ENCODE measurements around the gene CORO1A. TPM values are rescaled to one million over a fixed set of nuclear protein-coding genes. Genes with fewer than 3 reads are reported as not detected.

The CORO1A gene
- total and polyA plus RNA-seq, 12 donors, result 3.3 to 54.6 (median 7.3) TPM

- Histone ChIP-seq H3K9me3 (no peaks in the 10 kb centered on the region), H3K27ac (peak overlapping the region in 7 of 10 donors; percentile 37 to 96 (median 54)), H3K4me3 (peak overlapping the region in 9 of 10 donors; percentile 45 to 85 (median 68)), H3K4me1 (peaks cover 0 to 51% (median 10%) of the 10 kb centered on the region in 9 donors), H3K27me3 (no peaks in the 10 kb centered on the region), H3K36me3 (peaks cover 0 to 31% (median 0%) of the 10 kb centered on the region in 9 donors)
- no peak for TF ChIP-seq CTCF (IDR thresholded peaks at IDR 0.05)
- intact Hi-C loops (cut with DNase I), result no loop called here
- ATAC-seq (peak in 2 of 8 donors; percentile 6 to 33), DNase-seq (peak; percentile 23 to 25)
- WGBS, 2 donors, result 37 to 44% methylated on average over 24 of the region's 24 CpGs
Observed at GRCh38 chr16:30184096-30184890, 891 bp downstream of the CORO1A start.

- intact Hi-C loops (cut with DNase I), result no loop called here
- DNase-seq (peak; percentile 7 to 18), ATAC-seq (peak in 3 of 8 donors; percentile 1 to 2 (median 1))
- Histone ChIP-seq H3K4me3 (peak overlapping the region in 7 of 10 donors; percentile 51 to 85 (median 68)), H3K27me3 (no peaks in the 10 kb centered on the region), H3K9me3 (no peaks in the 10 kb centered on the region), H3K4me1 (peaks cover 0 to 51% (median 10%) of the 10 kb centered on the region in 9 donors), H3K36me3 (peaks cover 0 to 31% (median 0%) of the 10 kb centered on the region in 9 donors), H3K27ac (peak overlapping the region in 5 of 10 donors; percentile 39 to 96 (median 56))
- no peak for TF ChIP-seq CTCF (IDR thresholded peaks at IDR 0.05)
- 84 to 86% methylated on average over 13 of the region's 13 CpGs for WGBS, 2 donors
Observed at GRCh38 chr16:30184891-30185682, 1.7 kb downstream of the CORO1A start.

- DNase-seq (peak; percentile 29 to 51), ATAC-seq (peak; percentile 9 to 50 (median 26))
- no peaks in the 10 kb centered on the region for H3K9me3 ChIP-seq
- intact Hi-C loops (cut with DNase I), result no loop called here
- no peaks in the 10 kb centered on the region for H3K27me3 ChIP-seq
- no peak for TF ChIP-seq CTCF (IDR thresholded peaks at IDR 0.05)
- peak overlapping the region in 4 of 10 donors; percentile 64 to 85 (median 70) for H3K4me3 ChIP-seq
- H3K27ac ChIP-seq, result peak overlapping the region in 5 of 10 donors; percentile 39 to 96 (median 56)
- peaks cover 0 to 51% (median 10%) of the 10 kb centered on the region in 9 donors for H3K4me1 ChIP-seq
- peaks cover 0 to 31% (median 0%) of the 10 kb centered on the region in 9 donors for H3K36me3 ChIP-seq
- 78 to 84% methylated on average over 15 of the region's 15 CpGs for WGBS, 2 donors
Observed at GRCh38 chr16:30185683-30186421, 2.5 kb downstream of the CORO1A start.

- 84 to 93% methylated on average over 8 to 9 of the region's 9 CpGs for WGBS, 2 donors
- H3K27me3 ChIP-seq, result no peaks in the 10 kb centered on the region
- ATAC-seq, result no peak
- H3K27ac ChIP-seq, result peak overlapping the region in 4 of 10 donors; percentile 39 to 96 (median 58)
- peaks cover 0 to 51% (median 10%) of the 10 kb centered on the region in 9 donors for H3K4me1 ChIP-seq
- intact Hi-C loops (cut with DNase I), result no loop called here
- no peak for DNase-seq
- H3K36me3 ChIP-seq, result peaks cover 0 to 31% (median 0%) of the 10 kb centered on the region in 9 donors
- H3K4me3 ChIP-seq, result peak overlapping the region in 3 of 10 donors; percentile 8 to 71 (median 12)
- no peak for TF ChIP-seq CTCF (IDR thresholded peaks at IDR 0.05)
- H3K9me3 ChIP-seq, result no peaks in the 10 kb centered on the region
Observed at GRCh38 chr16:30186444-30186781, 3.0 kb downstream of the CORO1A start.
